Suprapubic skin (tissue), 4 donors: ENCODE measurements around the gene BFSP1. TPM values are rescaled to one million over a fixed set of nuclear protein-coding genes. Genes with fewer than 3 reads are reported as not detected.
A peak's percentile ranks its signal among the peaks of the same experiment; 100 is the strongest.

Experiments
- DNase-seq, 2 donors: peaks; one replicate each; pipeline ENCODE4 v3.0.0-alpha.2; 2019; ENCODE audit warnings: low spot score in 2 of 2
- H3K27ac ChIP-seq: fragments of 200-600 bp; sonication (generic); one replicate; pipeline ENCODE4 v1.5.1; 2019
- H3K27me3 ChIP-seq: fragments of 200-600 bp; sonication (generic); one replicate; pipeline ENCODE4 v1.5.1; 2019
- H3K36me3 ChIP-seq: fragments of 200-600 bp; sonication (generic); one replicate; pipeline ENCODE4 v1.5.1; 2019
- H3K4me1 ChIP-seq: fragments of 200-600 bp; sonication (generic); one replicate; pipeline ENCODE4 v1.5.1; 2019
- H3K4me3 ChIP-seq: fragments of 200-600 bp; sonication (generic); one replicate; pipeline ENCODE4 v1.5.1; 2019; ENCODE audit warnings: mild to moderate bottlenecking
- H3K9me3 ChIP-seq: fragments of 200-600 bp; sonication (generic); one replicate; pipeline ENCODE4 v1.5.1; 2019
- EP300 ChIP-seq: sonication (generic); formaldehyde crosslinking; IDR thresholded peaks from one replicate; pipeline ENCODE4 v1.6.1; 2017; ENCODE audit warnings: antibody characterized with exemption
- POLR2A ChIP-seq, 2 donors: fragments of 450-650 bp; IDR thresholded peaks; one replicate each; pipeline ENCODE4 v1.6.1; 2017; ENCODE audit warnings: antibody characterized with exemption in 2 of 2, mild to moderate bottlenecking in 2 of 2, moderate library complexity in 2 of 2
- POLR2AphosphoS5 ChIP-seq, 3 donors: sonication (generic); formaldehyde crosslinking; IDR thresholded peaks; one replicate each; pipeline ENCODE4 v1.6.1; 2017; ENCODE audit warnings: antibody characterized with exemption in 3 of 3
- WGBS: methylation state at CpG from one replicate; pipeline ENCODE4 v1.1.5; 2018; 5-methylcytosine and 5-hydroxymethylcytosine counted together
- total RNA-seq, 4 donors: library from RNA; depleted of rRNA; stranded (reverse); fragments of >200 nt; gene quantifications; one replicate each; pipeline ENCODE4 v1.1.0, GENCODE V29; 2016
- TF ChIP-seq, protein P1 (sequence below), 2 donors: fragments of 200-600 bp in 1 of 2; fragments of 450-650 bp in 1 of 2; sonication (generic) in 1 of 2; IDR thresholded peaks; one replicate each; pipeline ENCODE4 v1.5.1; 2016 to 2019; ENCODE audit warnings: antibody characterized with exemption in 2 of 2, mild to moderate bottlenecking in 1 of 2, moderate library complexity in 1 of 2

The BFSP1 gene
- total RNA-seq, 4 donors from 2014 or later = 0.85 to 1.7 (median 1.4) TPM

- Histone ChIP-seq H3K4me1 (no peaks in the 10 kb centered on the region), H3K27ac (no peak overlapping the region), H3K9me3 (no peaks in the 10 kb centered on the region), H3K36me3 (no peaks in the 10 kb centered on the region), H3K27me3 (peaks cover 4% of the 10 kb centered on the region), H3K4me3 (no peak overlapping the region)
- TF ChIP-seq POLR2A (IDR thresholded peaks at IDR 0.05) = no peak
- no peak for TF ChIP-seq EP300
- TF ChIP-seq, protein P1, sequence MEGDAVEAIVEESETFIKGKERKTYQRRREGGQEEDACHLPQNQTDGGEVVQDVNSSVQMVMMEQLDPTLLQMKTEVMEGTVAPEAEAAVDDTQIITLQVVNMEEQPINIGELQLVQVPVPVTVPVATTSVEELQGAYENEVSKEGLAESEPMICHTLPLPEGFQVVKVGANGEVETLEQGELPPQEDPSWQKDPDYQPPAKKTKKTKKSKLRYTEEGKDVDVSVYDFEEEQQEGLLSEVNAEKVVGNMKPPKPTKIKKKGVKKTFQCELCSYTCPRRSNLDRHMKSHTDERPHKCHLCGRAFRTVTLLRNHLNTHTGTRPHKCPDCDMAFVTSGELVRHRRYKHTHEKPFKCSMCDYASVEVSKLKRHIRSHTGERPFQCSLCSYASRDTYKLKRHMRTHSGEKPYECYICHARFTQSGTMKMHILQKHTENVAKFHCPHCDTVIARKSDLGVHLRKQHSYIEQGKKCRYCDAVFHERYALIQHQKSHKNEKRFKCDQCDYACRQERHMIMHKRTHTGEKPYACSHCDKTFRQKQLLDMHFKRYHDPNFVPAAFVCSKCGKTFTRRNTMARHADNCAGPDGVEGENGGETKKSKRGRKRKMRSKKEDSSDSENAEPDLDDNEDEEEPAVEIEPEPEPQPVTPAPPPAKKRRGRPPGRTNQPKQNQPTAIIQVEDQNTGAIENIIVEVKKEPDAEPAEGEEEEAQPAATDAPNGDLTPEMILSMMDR (IDR thresholded peaks at IDR 0.05) = no peak
- no peak for TF ChIP-seq POLR2AphosphoS5 (IDR thresholded peaks at IDR 0.05)
- WGBS = 84% methylated on average over 2 of the region's 2 CpGs
- DNase-seq = no peak
Observed at GRCh38 chr20:17460119-17460518, 71.1 kb downstream of the BFSP1 start.

GRCh38 chr20:17457588-17458190, 73.5 kb downstream of the BFSP1 start:
- Histone ChIP-seq H3K4me1 (no peaks in the 10 kb centered on the region), H3K9me3 (no peaks in the 10 kb centered on the region), H3K27ac (no peak overlapping the region), H3K27me3 (peaks cover 17% of the 10 kb centered on the region), H3K36me3 (no peaks in the 10 kb centered on the region), H3K4me3 (no peak overlapping the region)
- DNase-seq = peak in 1 of 2 donors; percentile 16
- 88% methylated on average over 6 of the region's 6 CpGs for WGBS
- TF ChIP-seq EP300 = no peak
- TF ChIP-seq, protein P1 (IDR thresholded peaks at IDR 0.05) = no peak

DNA sequence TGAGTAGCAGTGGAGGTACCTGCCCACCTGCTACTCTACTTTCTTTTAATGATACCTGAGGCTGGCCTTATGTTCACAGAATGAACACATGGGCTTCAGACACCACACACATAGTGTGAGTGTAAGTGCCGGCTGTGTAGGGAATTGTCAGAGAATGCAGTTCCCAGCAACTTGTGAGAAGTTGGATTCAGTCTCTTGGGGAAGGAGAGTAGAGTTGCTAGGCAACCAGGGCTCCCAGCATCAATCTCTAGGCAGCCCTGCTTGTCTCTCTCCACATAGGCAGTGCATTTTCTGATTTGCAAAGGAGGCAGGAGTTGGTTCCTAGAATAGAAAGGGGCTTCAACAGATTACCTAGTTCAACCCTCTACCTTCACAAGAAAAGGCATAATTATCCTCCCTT, 74.1 kb downstream of the BFSP1 start:
- H3K36me3 ChIP-seq = no peaks in the 10 kb centered on the region
- no peaks in the 10 kb centered on the region for H3K4me1 ChIP-seq
- WGBS = 75% methylated on average over 1 of the region's 1 CpG
- H3K27ac ChIP-seq = no peak overlapping the region
- no peaks in the 10 kb centered on the region for H3K9me3 ChIP-seq
- no peak for TF ChIP-seq EP300
- TF ChIP-seq, protein P1 (IDR thresholded peaks at IDR 0.05) = no peak
- no peak for TF ChIP-seq POLR2AphosphoS5 (IDR thresholded peaks at IDR 0.05)
- TF ChIP-seq POLR2A (IDR thresholded peaks at IDR 0.05) = no peak
- DNase-seq = peak in 1 of 2 donors; percentile 18
- H3K4me3 ChIP-seq = no peak overlapping the region
- H3K27me3 ChIP-seq = peaks cover 22% of the 10 kb centered on the region

- Histone ChIP-seq H3K27me3 (peaks cover 22% of the 10 kb centered on the region), H3K4me1 (no peaks in the 10 kb centered on the region), H3K36me3 (no peaks in the 10 kb centered on the region), H3K9me3 (no peaks in the 10 kb centered on the region), H3K27ac (no peak overlapping the region), H3K4me3 (no peak overlapping the region)
- TF ChIP-seq, protein P1 (IDR thresholded peaks at IDR 0.05) = no peak
- TF ChIP-seq EP300 (no peak), POLR2A (IDR thresholded peaks at IDR 0.05) (no peak), POLR2AphosphoS5 (IDR thresholded peaks at IDR 0.05) (no peak)
- DNase-seq = peak in 1 of 2 donors; percentile 13
- WGBS = 78% methylated on average over 8 of the region's 8 CpGs
Observed at GRCh38 chr20:17456279-17456678, 74.9 kb downstream of the BFSP1 start.

DNA sequence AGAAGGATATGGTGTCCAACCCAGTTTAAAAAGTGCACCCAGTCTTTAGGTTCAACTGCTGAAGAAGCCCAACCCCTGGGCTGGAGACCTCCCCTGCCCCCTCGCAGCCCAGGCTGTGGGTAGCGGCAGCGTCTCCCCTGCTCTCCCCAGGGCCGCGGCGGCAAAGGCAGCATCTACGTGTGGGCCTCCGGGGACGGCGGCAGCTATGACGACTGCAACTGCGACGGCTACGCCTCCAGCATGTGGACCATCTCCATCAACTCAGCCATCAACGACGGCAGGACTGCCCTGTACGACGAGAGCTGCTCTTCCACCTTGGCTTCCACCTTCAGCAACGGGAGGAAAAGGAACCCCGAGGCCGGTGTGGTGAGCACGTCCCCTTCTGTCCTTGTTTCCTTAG, 77.6 kb downstream of the BFSP1 start:
- Histone ChIP-seq H3K36me3 (no peaks in the 10 kb centered on the region), H3K27ac (no peak overlapping the region), H3K27me3 (peaks cover 22% of the 10 kb centered on the region), H3K9me3 (no peaks in the 10 kb centered on the region), H3K4me3 (no peak overlapping the region), H3K4me1 (no peaks in the 10 kb centered on the region)
- TF ChIP-seq, protein P1 (IDR thresholded peaks at IDR 0.05) = no peak
- no peak for TF ChIP-seq POLR2A (IDR thresholded peaks at IDR 0.05)
- TF ChIP-seq EP300 = no peak
- no peak for TF ChIP-seq POLR2AphosphoS5 (IDR thresholded peaks at IDR 0.05)
- no peak for DNase-seq
- 89% methylated on average over 22 of the region's 22 CpGs for WGBS
